Epidermal melanocyte (primary cell): ENCODE results near the gene FDXACB1.

Source experiments
- DNase-seq: peaks from one replicate; pipeline ENCODE4 v3.0.0; 2011; ENCODE audit warnings: low spot score; ENCODE audit not compliant: insufficient read length

Gene FDXACB1

GRCh38 chr11:111878849-111879636, at the start of gene FDXACB1, which contains the start of gene CFAP68:
FDXACB1 (minus strand) TSS chr11:111879165; CDS start chr11:111879132, 33 bp downstream.
CFAP68 (plus strand) TSS chr11:111879541; CDS start chr11:111879561, 20 bp downstream.
- peak; percentile 92 for DNase-seq

DNA sequence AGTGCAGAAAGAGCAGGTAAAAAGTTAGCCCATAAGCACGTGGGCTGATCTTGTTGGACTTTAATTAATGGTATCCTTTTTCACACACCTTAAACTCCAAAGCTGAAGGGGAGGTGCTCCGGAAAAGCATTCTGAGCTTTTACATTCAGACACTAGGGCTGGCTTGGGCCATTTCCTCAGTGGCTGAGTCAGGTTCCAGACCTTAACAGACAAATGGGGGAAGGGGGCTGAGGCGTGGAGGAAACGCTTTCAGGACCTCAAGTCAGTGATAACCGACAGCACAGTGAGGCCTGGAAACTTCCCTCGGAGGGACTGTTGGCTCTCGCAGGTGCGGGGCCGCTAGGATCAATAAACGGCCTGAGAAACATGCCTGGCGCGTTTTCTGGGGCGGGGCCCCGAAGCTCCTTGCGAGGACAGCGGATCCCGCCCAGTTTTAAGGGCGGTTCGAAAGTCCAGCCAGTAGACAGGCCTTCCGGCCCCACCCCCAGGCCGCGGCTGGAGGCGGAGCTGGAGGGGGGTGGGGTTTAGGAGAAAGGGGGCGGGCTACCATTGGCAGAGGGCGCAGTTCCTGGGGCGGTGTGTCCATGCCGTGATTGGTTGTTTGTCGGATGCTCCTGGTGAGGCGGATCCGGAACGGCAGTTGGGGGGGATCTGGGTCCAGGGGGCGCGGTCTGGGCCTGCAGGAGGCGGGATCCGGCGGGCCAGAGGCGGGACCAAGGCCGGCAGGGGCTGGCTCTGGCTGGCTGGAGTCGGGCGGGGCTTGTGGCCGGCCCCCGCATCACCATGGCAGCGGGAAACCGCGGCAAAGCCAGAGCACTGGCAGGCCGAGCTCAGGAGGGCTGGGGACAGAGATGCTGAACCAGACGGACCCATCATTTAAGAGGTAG, 47.8 kb upstream of the FDXACB1 start:
- peak; percentile 93 for DNase-seq

DNA sequence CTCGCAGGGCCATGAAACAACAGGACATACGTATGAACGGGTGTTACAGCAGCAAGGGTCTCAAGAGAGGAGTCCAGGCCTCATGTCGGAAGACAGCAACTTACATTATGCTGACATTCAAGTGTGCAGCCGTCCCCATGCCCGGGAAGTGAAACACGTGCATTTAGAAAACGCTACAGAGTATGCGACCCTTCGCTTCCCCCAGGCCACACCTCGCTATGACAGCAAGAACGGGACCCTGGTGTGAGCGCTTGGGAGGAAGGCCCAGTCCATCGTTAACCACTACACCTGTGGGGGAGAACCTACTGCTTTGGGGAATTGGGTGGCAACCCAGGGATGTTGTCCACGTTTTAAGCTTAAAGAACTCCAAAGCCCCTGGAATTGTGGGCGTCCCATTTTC, 47.0 kb upstream of the FDXACB1 start:
- no peak for DNase-seq

- no peak for DNase-seq
Observed at GRCh38 chr11:111923951-111924350, 45.0 kb upstream of the FDXACB1 start.

GRCh38 chr11:111923351-111923788, 44.4 kb upstream of the FDXACB1 start:
- DNase-seq = no peak

DNA sequence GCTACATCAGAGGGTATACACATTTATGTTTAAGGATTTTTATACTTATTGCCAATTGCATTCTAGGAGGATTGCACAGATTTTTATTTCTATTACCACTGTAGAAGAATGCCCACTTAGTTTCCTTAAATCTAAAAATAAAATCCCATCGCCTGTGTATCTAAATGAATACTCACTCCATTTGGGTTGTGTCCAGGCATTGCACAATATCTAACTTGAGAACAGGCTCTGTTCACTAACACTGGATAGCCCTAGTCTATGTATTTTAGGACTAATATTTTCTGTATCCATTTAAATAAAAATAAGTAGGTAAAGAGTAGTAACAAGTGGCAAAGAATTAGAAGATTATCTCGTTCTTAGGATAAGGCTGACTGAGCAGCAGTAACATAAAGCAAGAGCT, 43.8 kb upstream of the FDXACB1 start:
- DNase-seq = peak; percentile 29

DNA sequence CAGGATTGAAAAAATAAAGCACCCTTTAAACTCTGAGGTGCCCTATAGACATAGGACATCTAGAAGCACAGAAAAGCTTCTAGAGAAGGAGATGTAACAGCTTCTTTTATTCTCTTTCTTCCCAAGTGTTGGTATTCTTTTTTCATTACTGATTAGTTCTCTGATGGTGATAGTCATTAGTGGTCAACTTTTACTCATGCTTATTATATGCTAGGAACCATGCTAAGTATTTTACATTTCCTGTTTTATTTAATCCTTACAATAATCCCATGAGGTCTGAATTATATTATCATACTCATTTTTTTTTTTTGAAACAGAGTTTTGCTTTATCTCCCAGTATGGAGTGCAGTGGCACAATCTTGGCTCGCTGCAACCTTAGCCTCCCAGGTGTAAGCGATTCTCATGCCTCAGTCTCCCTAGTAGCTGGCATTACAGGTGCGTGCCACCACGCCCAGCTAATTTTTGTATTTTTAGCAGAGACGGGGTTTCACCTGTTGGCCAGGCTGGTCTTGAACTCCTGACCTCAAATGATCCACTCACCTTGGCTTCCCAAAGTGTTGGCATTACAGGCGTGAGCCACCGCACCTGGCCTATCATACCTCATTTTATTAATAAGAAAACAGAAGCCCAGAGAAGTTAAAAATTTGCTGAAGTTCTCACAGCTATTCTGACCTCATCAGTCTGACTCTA, 42.7 kb upstream of the FDXACB1 start:
- DNase-seq = no peak

- DNase-seq = no peak
Observed at GRCh38 chr11:111920908-111921307, 41.9 kb upstream of the FDXACB1 start.

DNA sequence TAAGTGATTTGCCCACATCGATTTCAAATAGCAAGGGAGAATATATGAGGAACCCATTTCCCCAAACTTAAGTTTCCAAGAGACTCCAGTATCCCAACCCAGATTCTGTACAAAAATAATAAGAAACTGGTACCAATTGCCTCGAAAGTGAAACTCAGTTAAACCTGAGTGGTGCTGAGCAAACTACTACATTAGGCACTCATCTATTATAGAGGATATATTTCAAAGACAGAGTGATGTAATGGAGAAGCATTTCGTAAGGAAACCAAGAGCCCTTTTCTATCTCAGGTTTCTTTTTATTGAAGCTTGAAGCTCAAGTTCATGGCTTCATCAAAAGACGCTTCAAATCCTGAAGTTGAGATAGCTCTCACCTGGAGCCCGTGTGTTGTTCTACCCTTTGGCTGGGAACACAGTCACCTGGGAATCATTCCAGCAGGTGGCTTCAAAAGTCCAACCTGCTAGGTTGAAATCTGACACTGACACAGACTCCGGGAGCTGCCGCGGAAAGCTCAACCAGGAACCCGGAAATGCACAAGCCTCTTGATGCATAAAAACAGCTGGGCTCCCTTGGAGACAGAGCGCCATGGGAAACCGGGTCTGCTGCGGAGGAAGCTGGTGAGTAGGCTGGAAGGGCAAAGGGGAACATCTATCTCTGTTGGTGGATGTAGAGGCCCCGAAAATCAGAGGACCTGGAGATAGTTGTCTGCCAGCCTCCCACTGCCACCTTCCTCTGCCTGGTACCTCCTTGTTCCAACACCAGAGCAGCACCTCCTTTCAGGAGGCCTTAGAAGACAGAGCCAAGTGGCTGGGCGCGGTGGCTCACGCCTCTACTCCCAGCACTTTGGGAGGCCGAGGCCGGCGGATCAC, 39.7 kb upstream of the FDXACB1 start, which contains the start of gene C11orf52:
Gene C11orf52, plus strand, starts transcription at position 524 of the 867 bp plus-strand sequence. Its CDS starts 60 bp downstream, at position 584.
- DNase-seq = no peak

DNA sequence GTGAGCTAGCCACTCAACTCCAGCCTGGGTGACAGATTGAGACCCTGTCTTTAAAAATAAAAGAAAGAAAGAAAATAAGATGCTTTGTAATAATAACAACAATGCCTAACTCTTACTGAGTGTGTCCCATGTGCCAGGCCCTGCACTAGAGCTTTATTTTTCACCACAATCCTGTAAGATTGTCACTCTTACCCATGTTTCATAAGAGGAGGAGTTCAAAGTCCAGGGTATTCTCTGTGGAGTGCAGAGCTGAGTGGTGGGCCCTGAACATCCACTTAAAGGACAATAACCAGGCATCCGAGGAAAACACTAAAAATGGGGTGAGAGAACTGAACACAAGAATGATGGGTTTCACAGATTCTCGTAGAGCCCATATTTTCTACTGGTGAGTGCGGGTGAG, 38.8 kb upstream of the FDXACB1 start:
- no peak for DNase-seq

DNA sequence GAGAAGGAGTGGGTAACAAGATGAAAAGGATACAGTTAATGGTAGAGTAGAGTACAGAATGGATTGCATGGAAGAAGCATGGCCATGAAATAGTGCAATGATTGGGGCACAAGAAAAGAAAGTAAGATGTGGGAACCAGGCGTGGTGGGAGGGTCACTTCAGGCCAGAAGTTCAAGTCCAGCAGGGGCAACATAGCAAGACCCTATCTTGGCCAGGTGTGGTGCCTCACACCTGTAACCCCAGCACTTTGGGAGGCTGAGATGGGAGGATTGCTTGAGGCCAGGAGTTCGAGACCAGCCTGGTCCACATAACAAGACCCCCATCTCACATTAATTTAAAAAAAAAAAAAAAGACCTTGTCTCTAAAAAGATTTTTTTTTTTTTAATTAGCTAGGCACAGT, 38.3 kb upstream of the FDXACB1 start:
- DNase-seq = no peak

DNA sequence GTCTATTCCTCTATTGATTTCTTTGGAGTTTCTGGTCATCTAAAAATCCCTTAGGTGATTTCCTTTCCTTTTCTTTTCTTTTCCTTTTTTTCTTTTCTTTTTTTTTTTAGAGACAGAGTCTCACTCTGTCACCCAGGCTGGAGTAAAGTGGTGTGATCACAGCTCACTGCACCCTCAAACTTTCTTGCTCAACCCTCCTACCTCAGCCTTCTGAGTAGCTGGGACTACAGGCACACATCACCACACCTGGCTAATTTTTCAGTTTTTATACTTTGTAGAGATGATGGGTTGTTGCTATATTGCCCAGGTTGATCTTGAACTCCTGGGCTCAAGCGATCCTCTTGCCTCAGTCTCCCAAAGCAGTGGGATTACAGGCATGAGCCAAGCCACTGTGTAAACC, 37.8 kb upstream of the FDXACB1 start:
- DNase-seq = no peak

GRCh38 chr11:111913997-111914396, 35.0 kb upstream of the FDXACB1 start:
- peak; percentile 67 for DNase-seq

GRCh38 chr11:111913031-111913861, 34.3 kb upstream of the FDXACB1 start:
- no peak for DNase-seq

DNA sequence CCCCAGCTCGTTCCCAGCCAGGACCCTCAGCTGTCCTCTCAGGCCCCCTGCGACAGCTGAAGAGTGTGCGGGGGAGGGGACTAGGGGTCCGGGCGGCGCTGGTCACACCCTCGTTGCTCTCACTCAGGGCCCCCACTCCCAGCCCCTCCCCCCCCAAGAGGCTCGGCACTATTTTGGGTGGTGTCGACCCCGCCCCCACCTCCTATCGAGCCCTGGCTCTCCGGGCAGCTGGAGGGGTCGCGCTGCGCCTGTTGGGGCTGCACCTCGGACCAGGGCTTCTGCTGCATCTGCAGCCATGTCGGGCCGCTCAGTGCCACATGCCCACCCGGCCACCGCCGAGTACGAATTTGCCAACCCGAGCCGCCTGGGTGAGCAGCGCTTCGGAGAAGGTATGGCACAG, 33.6 kb upstream of the FDXACB1 start, which contains the start of gene HSPB2:
Gene HSPB2, plus strand, starts transcription at position 200 of the 400 bp plus-strand sequence. Its CDS starts 96 bp downstream, at position 296.
- DNase-seq = no peak

DNA sequence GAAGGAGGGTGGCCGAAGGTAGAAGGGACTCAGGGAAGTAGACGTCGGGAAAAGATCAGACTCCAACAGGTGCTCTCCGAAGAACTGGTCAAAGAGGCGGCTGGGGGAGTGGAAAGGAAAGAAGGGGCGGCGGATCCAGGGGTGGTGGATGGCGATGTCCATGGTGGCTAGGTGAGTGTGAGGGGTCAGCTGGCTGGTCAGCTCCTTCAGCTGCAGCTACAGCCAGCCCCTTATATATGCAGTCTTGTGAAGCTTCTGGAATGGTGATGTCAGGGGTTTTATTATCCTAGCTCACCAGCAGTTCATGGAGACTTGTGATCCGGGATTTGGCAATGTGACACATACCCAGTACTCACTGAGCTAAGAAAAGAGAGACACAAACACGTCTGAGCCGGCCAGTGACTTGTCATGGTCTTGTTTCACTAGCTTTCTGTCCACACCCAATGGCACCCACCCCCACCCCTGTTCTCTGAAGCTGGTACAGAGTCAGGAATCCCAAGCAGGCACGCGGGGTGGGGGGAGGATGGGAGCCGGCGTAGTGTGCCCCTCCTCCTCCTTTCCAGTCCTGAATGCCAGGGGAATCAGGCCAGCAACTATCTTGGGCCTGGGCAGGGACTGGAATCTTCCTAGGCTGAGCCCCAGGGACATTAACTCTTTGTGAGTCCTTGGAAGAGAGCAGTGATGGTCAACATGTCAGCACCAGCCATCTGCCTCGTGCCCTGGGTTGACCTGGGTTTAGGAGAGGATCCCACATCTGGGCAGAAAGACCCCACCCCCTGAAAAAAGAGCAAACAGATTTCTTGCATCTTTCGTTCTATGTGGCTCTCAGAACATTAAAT, 32.8 kb upstream of the FDXACB1 start, which contains the start of gene CRYAB:
Gene CRYAB, minus strand, starts transcription at position 208 of the 839 bp plus-strand sequence. Its CDS starts 46 bp downstream, at position 162.
- DNase-seq = peak; percentile 65

GRCh38 chr11:111910676-111911562, 32.0 kb upstream of the FDXACB1 start:
- no peak for DNase-seq
